ENCODE measurements around the gene SEMA6B.
A peak's percentile ranks its signal among the peaks of the same experiment; 100 is the strongest.
"Not testable (repeated sequence)": the region's sequence is repeated elsewhere in the genome, so short reads cannot be mapped to it uniquely, and the experiment has no call there.

The SEMA6B gene

GRCh38 chr19:4571305-4571917 lies 11.9 kb upstream of the SEMA6B start:
- no peak for DNase-seq

- DNase-seq: no peak
Observed at GRCh38 chr19:4570916-4571304, 11.4 kb upstream of the SEMA6B start.

GRCh38 chr19:4570402-4570801 lies 10.9 kb upstream of the SEMA6B start:
- no peak for DNase-seq

GRCh38 chr19:4568886-4569285 lies 9.4 kb upstream of the SEMA6B start:
- peak; percentile 27 for DNase-seq

GRCh38 chr19:4567584-4568071 lies 8.1 kb upstream of the SEMA6B start:
- DNase-seq: no peak

GRCh38 chr19:4566402-4567051 lies 7.0 kb upstream of the SEMA6B start:
- no peak for DNase-seq

- DNase-seq: not testable (repeated sequence)
Observed at GRCh38 chr19:4563562-4563961, 4.1 kb upstream of the SEMA6B start.

- not testable (repeated sequence) for DNase-seq
Observed at GRCh38 chr19:4562085-4562484, 2.6 kb upstream of the SEMA6B start.

GRCh38 chr19:4557971-4558941 lies 1.2 kb downstream of the SEMA6B start:
- DNase-seq: no peak

GRCh38 chr19:4557144-4557970 lies 2.1 kb downstream of the SEMA6B start:
- DNase-seq: no peak

GRCh38 chr19:4556597-4557127 lies 2.8 kb downstream of the SEMA6B start:
- DNase-seq: no peak

GRCh38 chr19:4555657-4556561 lies 3.6 kb downstream of the SEMA6B start:
- no peak for DNase-seq

GRCh38 chr19:4554717-4555116 lies 4.8 kb downstream of the SEMA6B start:
- DNase-seq: no peak

- no peak for DNase-seq
Observed at GRCh38 chr19:4553775-4554174, 5.7 kb downstream of the SEMA6B start.

GRCh38 chr19:4553092-4553695 lies 6.3 kb downstream of the SEMA6B start:
- DNase-seq: no peak

GRCh38 chr19:4552525-4552819 lies 7.0 kb downstream of the SEMA6B start:
- DNase-seq: no peak

- no peak for DNase-seq
Observed at GRCh38 chr19:4550479-4551050, 8.9 kb downstream of the SEMA6B start.

- no peak for DNase-seq
Observed at GRCh38 chr19:4550018-4550417, 9.5 kb downstream of the SEMA6B start.

GRCh38 chr19:4548238-4548584 lies 11.3 kb downstream of the SEMA6B start:
- no peak for DNase-seq

GRCh38 chr19:4547303-4548237 lies 11.9 kb downstream of the SEMA6B start:
- DNase-seq: no peak
